ENCODE measurements around the gene RPS27L.

GRCh38 chr15:63180746-63181145 is 23.5 kb upstream of the RPS27L start:
- TF ChIP-seq ZNF274 (IDR thresholded peaks at IDR 0.05; ENCODE audit: low read length), result no peak
- TF ChIP-seq ZNF274 (tag by site-specific recombination; IDR thresholded peaks at IDR 0.05; ENCODE audit: borderline replicate concordance), result no peak
- no peak for TF ChIP-seq ZNF530 (tag by site-specific recombination; IDR thresholded peaks at IDR 0.05; ENCODE audit: low read depth)
- no peak for TF ChIP-seq TCF7L2 (IDR thresholded peaks at IDR 0.05; ENCODE audit: borderline replicate concordance, low read depth, low read length)
- TF ChIP-seq ZNF23 (tag by site-specific recombination; IDR thresholded peaks at IDR 0.05; ENCODE audit: borderline replicate concordance), result no peak
- no peak for TF ChIP-seq CTCF (tag by site-specific recombination; IDR thresholded peaks at IDR 0.05)
- no peak for TF ChIP-seq ZNF654 (tag by site-specific recombination; IDR thresholded peaks at IDR 0.05; ENCODE audit: low read depth)
- TF ChIP-seq ZNF692 (tag by site-specific recombination; IDR thresholded peaks at IDR 0.05), result no peak
- no peak for TF ChIP-seq ZNF548 (tag by site-specific recombination; IDR thresholded peaks at IDR 0.05)
- no peak for TF ChIP-seq ZNF555 (tag by site-specific recombination; conservative IDR thresholded peaks at IDR 0.05)
- no peak for TF ChIP-seq ZBTB20 (tag by site-specific recombination; IDR thresholded peaks at IDR 0.05)
- no peak for TF ChIP-seq REST (tag by site-specific recombination; IDR thresholded peaks at IDR 0.05)
- no peak for TF ChIP-seq GFI1B (tag by site-specific recombination; IDR thresholded peaks at IDR 0.05)
- TF ChIP-seq ZNF146 (tag by site-specific recombination; IDR thresholded peaks at IDR 0.05), result no peak
- TF ChIP-seq ZBTB17 (tag by site-specific recombination; IDR thresholded peaks at IDR 0.05), result no peak

All from HEK293 (cell line).